Neuron (in vitro differentiated cells): ENCODE measurements around the gene OR51I1.

Experiments used
- H2AFZ ChIP-seq: one replicate; pipeline ENCODE4 v1.6.1; 2013; ENCODE audit warnings: low read depth, mild to moderate bottlenecking, inconsistent platforms, low read length, moderate library complexity
- H3K27me3 ChIP-seq: one replicate; pipeline ENCODE4 v1.6.1; 2013; ENCODE audit warnings: low read length; ENCODE audit not compliant: insufficient read depth
- H3K36me3 ChIP-seq: one replicate; pipeline ENCODE4 v1.6.1; 2013; ENCODE audit warnings: low read length; ENCODE audit not compliant: insufficient read depth
- H3K4me1 ChIP-seq: one replicate; pipeline ENCODE4 v1.6.1; 2013; ENCODE audit warnings: low read length; ENCODE audit not compliant: insufficient read depth
- H3K4me3 ChIP-seq: 2 replicates; pipeline ENCODE4 v1.5.1; 2013; ENCODE audit warnings: mild to moderate bottlenecking, low read length, moderate library complexity
- H3K9me3 ChIP-seq: one replicate; pipeline ENCODE4 v1.6.1; 2013; ENCODE audit warnings: low read length

OR51I1 gene

GRCh38 chr11:5423131-5423530, 18.2 kb downstream of the OR51I1 start:
- Histone ChIP-seq H3K9me3 (no peaks in the 10 kb centered on the region), H3K4me1 (no peaks in the 10 kb centered on the region), H2AFZ (no peak overlapping the region), H3K27me3 (no peaks in the 10 kb centered on the region), H3K36me3 (no peaks in the 10 kb centered on the region), H3K4me3 (no peak overlapping the region)

- Histone ChIP-seq H2AFZ (no peak within 1 kb of the TSS), H3K36me3 (no peaks in the 10 kb centered on the region), H3K4me3 (no peak within 1 kb of the TSS), H3K9me3 (no peaks in the 10 kb centered on the region), H3K4me1 (no peaks in the 10 kb centered on the region), H3K27me3 (no peaks in the 10 kb centered on the region)
These were observed 19.5 kb downstream of the OR51I1 start, which contains the start of gene OR51Q1 for GRCh38 chr11:5421811-5422210. TSS of gene OR51Q1 (plus strand) at chr11:5422111. CDS start at chr11:5422201, 90 bp downstream.

GRCh38 chr11:5420993-5421392, 20.3 kb downstream of the OR51I1 start:
- H3K27me3 ChIP-seq = no peaks in the 10 kb centered on the region
- H3K9me3 ChIP-seq = no peaks in the 10 kb centered on the region
- H2AFZ ChIP-seq = no peak overlapping the region
- H3K4me3 ChIP-seq = no peak overlapping the region
- no peaks in the 10 kb centered on the region for H3K4me1 ChIP-seq
- H3K36me3 ChIP-seq = no peaks in the 10 kb centered on the region

GRCh38 chr11:5405173-5405572, 36.1 kb downstream of the OR51I1 start:
- Histone ChIP-seq H2AFZ (no peak overlapping the region), H3K36me3 (no peaks in the 10 kb centered on the region), H3K4me3 (no peak overlapping the region), H3K27me3 (no peaks in the 10 kb centered on the region), H3K9me3 (no peaks in the 10 kb centered on the region), H3K4me1 (no peaks in the 10 kb centered on the region)

- Histone ChIP-seq H3K27me3 (no peaks in the 10 kb centered on the region), H3K9me3 (no peaks in the 10 kb centered on the region), H3K36me3 (no peaks in the 10 kb centered on the region), H2AFZ (no peak overlapping the region), H3K4me1 (no peaks in the 10 kb centered on the region), H3K4me3 (no peak overlapping the region)
These were observed 42.4 kb downstream of the OR51I1 start for GRCh38 chr11:5398936-5399335.

- H3K27me3 ChIP-seq = no peaks in the 10 kb centered on the region
- no peaks in the 10 kb centered on the region for H3K4me1 ChIP-seq
- H2AFZ ChIP-seq = no peak overlapping the region
- H3K9me3 ChIP-seq = no peaks in the 10 kb centered on the region
- no peaks in the 10 kb centered on the region for H3K36me3 ChIP-seq
- H3K4me3 ChIP-seq = no peak overlapping the region
These were observed 47.2 kb downstream of the OR51I1 start for GRCh38 chr11:5394091-5394490.
